Measurements from ENCODE around the gene CCT7. TPM values are rescaled to one million over a fixed set of nuclear protein-coding genes. Genes with fewer than 3 reads are reported as not detected.
"Not testable (repeated sequence)": the region's sequence is repeated elsewhere in the genome, so short reads cannot be mapped to it uniquely, and the experiment has no call there.

The CCT7 gene
- polyA plus RNA-seq (2012; ENCODE audit: missing spikeins) = 400 TPM

DNA sequence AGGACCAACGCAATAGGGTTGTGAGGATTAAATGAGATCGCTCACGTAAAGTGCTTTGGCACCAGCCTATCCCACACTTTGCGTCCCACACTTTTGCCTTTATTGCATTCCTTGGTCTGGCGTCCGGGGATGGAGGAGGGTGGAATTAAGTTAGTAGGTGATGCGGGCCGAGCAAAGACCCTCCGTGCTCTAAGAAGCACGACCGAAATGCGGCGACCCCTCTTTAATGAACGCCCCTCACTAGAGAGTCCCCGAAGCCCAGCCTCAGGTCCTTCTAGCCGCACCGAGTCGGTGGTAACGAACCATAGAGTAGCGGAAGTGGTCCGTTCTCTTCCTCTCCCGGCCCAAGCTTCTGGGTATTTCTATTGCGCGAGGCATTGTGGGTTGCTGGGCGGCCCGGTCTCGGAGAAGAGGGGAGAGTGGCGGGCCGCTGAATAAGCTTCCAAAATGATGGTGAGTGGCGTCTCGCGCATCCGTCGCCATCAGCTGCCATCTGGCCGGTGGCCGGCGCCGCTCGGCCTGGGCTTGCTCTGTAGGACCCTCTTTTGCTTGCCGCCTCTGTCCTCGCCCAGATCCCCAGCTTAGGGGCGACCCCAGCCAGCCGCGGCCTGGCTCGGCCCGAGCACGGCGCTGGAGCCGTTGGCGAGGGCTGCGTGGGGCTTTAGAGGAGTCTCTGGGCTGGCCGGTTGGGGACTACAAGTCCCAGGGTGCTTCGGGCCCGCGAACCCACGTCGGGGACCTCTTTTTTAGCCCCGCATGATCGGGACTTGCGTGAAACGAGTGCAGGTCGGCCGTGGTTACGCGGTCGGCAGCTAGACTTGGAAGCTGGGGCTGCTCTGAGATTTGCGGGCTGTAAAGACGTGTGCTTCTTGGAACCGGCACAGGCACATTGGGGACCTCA is at the start of gene CCT7:
Gene CCT7 (plus strand): TSS at position 377 of the 901 bp plus-strand sequence. CDS start 71 bp downstream, at position 448.
- peak; percentile 42 for FAIRE-seq
- peak; percentile 81 for DNase-seq (ENCODE audit: insufficient read length)
- TF ChIP-seq POLR2AphosphoS5 (IDR thresholded peaks at IDR 0.05; ENCODE audit: low read depth, low read length) (peak; percentile 98), POLR2A (IDR thresholded peaks at IDR 0.05; ENCODE audit: low read depth, low read length) (peak; percentile 98), TAF1 (IDR thresholded peaks at IDR 0.05; ENCODE audit: borderline replicate concordance, low read depth, low read length) (peak; percentile 99)

DNA sequence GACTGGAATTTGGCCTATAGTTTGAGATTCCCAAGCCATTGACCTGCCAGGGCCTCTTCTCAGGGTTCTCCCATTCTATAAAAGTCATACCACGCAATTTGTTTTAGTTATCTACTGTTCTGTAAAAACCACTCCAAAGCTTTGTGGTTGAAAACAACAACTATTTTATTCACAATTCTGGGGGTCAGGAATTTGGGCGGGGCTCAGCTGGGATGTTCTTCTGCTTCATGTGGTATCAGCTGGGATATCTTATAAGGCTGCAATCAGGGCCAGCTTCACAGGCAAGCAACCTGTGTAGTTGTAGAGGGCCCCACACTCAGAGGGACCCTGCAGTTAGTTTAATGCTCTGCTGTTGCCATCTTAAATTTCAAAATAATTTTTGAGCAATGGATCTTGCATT is 48.1 kb upstream of the CCT7 start:
- TF ChIP-seq TAF1 (IDR thresholded peaks at IDR 0.05; ENCODE audit: borderline replicate concordance, low read depth, low read length) (no peak), POLR2AphosphoS5 (IDR thresholded peaks at IDR 0.05; ENCODE audit: low read depth, low read length) (no peak), POLR2A (IDR thresholded peaks at IDR 0.05; ENCODE audit: low read depth, low read length) (no peak)
- no peak for FAIRE-seq
- DNase-seq (ENCODE audit: insufficient read length) = no peak

DNA sequence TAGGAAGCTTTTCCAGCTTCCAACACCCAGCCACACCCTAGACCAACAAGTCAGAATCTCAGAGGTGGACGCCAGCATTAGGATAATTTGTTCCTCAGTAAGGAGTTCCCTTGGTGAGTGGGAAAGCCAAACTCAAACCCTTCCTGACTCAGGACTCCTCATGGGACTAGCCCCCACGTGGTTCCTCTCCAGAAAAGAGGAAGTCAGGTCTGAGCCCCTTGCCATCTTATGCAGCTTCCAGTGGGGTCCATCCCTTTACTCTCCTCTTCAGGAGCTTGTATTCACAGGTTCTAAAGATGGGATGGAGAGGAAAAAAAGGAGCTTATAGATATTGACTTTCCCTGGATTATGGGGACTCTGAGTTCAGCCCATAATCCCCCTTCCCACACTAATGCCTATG is 46.6 kb upstream of the CCT7 start:
- FAIRE-seq (no peak), DNase-seq (ENCODE audit: insufficient read length) (no peak)
- TF ChIP-seq POLR2A (IDR thresholded peaks at IDR 0.05; ENCODE audit: low read depth, low read length) (no peak), POLR2AphosphoS5 (IDR thresholded peaks at IDR 0.05; ENCODE audit: low read depth, low read length) (no peak), TAF1 (IDR thresholded peaks at IDR 0.05; ENCODE audit: borderline replicate concordance, low read depth, low read length) (no peak)

DNA sequence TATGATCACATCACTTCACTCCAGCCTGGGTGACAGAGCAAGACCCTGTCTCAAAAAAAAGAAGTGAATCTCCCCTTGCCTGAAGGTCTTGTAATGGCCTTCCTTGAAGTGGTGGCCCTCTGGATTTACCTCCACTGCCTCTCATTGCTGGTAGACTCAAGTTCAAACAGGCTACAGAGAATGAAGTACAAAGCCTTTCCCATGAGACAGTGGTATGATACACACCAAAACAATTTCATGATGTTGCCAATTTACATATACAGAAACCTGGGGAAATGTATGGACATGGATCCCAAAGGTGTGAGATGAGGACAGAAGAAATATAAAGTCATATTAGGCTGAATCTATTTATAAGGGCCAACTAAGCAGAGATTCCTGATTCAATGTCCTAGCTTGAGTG is 36.5 kb upstream of the CCT7 start:
- no peak for FAIRE-seq
- no peak for DNase-seq (ENCODE audit: insufficient read length)
- no peak for TF ChIP-seq TAF1 (IDR thresholded peaks at IDR 0.05; ENCODE audit: borderline replicate concordance, low read depth, low read length)
- no peak for TF ChIP-seq POLR2AphosphoS5 (IDR thresholded peaks at IDR 0.05; ENCODE audit: low read depth, low read length)
- TF ChIP-seq POLR2A (IDR thresholded peaks at IDR 0.05; ENCODE audit: low read depth, low read length) = no peak

DNA sequence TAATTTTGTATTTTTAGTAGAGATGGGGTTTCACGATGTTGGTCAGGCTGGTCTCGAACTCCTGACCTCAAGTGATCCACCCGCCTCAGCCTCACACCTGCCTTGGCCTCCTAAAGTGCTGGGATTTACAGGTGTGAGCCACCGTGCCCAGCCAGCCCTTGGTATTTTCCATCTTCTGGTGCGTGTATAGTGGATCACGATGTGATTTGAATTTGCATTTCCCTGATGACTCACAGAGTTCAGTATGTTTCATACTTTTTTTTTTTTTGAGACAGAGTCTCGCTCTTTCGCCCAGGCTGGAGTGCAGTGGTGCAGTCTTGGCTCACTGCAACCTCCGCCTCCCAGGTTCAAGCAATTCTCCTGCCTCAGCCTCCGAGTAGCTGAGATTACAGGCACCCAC is 33.8 kb upstream of the CCT7 start:
- DNase-seq (ENCODE audit: insufficient read length); FAIRE-seq: not testable (repeated sequence)

DNA sequence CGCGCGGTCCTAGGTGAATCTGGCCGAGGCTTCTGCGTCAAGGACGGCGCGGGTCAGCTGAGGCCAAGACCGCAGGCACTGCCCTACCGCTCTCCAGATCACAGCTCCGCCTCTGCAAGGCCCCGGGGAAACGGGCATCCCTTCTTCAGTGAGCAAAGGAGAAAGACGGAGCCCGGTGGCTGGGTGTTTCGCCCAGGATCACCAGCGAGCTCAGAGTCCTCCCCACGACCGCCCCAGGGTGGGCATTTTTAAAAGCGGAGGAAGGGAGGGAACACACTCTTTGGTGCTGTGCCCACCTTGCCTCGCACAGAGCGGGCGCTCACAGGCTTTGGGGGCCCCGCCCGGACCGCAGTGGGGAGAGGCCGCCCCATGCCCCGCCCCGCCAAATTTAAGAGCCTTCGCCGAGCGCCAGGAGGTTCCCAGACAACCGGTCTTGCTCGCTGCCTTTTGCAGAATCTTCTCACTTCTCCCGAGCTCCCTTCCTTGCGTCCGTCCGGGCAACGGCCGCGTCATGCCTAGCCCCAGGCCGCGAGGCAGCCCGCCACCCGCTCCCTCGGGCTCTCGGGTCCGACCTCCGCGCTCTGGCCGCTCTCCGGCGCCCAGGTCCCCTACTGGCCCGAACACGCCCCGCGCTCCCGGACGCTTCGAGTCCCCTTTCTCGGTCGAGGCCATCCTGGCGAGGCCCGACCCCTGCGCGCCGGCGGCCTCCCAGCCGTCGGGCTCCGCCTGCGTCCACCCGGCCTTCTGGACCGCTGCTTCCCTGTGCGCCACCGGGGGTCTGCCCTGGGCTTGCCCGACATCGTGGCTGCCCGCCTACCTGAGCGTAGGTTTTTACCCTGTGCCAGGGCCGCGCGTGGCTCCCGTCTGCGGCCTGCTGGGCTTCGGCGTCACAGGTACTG is 31.7 kb upstream of the CCT7 start, which contains the start of gene NOTO:
Gene NOTO (plus strand): TSS at position 419 of the 899 bp plus-strand sequence. CDS start 93 bp downstream, at position 512.
- no peak for FAIRE-seq
- TF ChIP-seq TAF1 (IDR thresholded peaks at IDR 0.05; ENCODE audit: borderline replicate concordance, low read depth, low read length) (no peak), POLR2AphosphoS5 (IDR thresholded peaks at IDR 0.05; ENCODE audit: low read depth, low read length) (no peak), POLR2A (IDR thresholded peaks at IDR 0.05; ENCODE audit: low read depth, low read length) (no peak)
- no peak for DNase-seq (ENCODE audit: insufficient read length)

DNA sequence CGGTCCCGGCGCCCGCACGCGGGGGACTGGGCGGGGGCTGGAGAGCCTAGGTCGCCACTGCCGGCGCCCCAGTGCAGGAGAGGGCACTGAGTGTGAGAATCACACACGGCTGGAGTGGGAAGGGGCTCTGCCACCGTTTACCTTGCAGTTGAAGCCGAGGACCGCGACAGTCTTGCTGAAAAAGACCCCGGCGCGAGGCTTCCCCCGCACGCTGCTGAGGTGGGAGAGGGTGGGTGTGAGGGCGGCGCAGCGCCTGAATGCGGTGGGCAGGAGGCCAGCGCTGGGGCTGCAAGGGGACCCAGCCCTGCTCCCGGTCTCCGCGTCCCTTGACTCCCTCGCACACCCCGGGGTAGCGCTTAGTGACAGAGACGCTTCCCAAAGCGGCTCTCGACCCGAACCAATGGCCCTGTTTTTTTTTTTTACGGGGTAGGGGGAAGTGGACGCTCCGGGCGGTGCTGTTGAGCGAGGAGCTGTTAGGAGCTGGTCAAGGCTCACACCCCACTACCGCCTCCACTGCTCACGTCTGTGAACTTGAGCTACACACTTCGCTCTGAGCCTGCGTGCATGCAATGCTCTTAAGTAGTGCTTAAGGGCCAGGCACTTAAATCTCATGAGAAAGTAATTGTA is 30.9 kb upstream of the CCT7 start:
- FAIRE-seq = no peak
- no peak for TF ChIP-seq POLR2A (IDR thresholded peaks at IDR 0.05; ENCODE audit: low read depth, low read length)
- no peak for TF ChIP-seq POLR2AphosphoS5 (IDR thresholded peaks at IDR 0.05; ENCODE audit: low read depth, low read length)
- no peak for TF ChIP-seq TAF1 (IDR thresholded peaks at IDR 0.05; ENCODE audit: borderline replicate concordance, low read depth, low read length)
- no peak for DNase-seq (ENCODE audit: insufficient read length)

DNA sequence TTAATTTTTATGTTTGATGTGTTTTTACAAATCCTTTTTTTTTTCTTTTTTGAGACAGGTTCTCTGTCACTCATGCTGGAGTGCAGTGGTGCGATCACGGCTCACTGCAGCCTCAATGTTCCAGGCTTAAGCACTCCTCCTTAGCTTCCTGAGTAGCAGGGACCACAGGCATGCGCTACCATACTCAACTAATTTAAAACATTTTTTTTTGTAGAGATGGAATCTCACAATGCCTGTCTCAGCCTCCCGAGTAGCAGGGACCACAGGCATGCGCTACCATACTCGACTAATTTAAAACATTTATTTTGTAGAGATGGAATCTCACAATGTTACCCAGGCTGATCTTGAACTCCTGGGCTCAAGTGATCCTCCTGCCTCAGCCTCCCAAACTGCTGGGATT is 28.5 kb upstream of the CCT7 start:
- FAIRE-seq = no peak
- DNase-seq (ENCODE audit: insufficient read length) = no peak
- TF ChIP-seq TAF1 (IDR thresholded peaks at IDR 0.05; ENCODE audit: borderline replicate concordance, low read depth, low read length) (no peak), POLR2AphosphoS5 (IDR thresholded peaks at IDR 0.05; ENCODE audit: low read depth, low read length) (no peak), POLR2A (IDR thresholded peaks at IDR 0.05; ENCODE audit: low read depth, low read length) (no peak)

DNA sequence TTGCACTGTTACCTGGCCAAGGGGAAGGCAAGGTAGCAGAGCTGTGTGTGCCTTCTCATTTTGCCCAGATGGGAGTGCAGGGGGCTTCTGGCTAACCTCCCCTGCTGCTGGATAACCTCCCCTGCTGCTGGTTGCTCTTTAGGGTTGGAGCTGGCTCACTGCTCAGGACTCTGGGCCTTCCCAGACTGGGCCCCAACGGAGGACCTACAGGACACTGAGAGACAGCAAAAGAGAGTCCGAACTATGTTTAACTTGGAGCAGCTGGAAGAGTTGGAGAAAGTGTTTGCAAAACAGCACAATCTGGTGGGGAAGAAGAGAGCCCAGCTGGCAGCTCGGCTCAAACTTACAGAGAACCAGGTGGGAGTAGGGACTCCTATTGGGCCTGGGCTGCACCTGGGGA is 25.9 kb upstream of the CCT7 start:
- no peak for DNase-seq (ENCODE audit: insufficient read length)
- no peak for TF ChIP-seq TAF1 (IDR thresholded peaks at IDR 0.05; ENCODE audit: borderline replicate concordance, low read depth, low read length)
- TF ChIP-seq POLR2A (IDR thresholded peaks at IDR 0.05; ENCODE audit: low read depth, low read length) = no peak
- TF ChIP-seq POLR2AphosphoS5 (IDR thresholded peaks at IDR 0.05; ENCODE audit: low read depth, low read length) = no peak

DNA sequence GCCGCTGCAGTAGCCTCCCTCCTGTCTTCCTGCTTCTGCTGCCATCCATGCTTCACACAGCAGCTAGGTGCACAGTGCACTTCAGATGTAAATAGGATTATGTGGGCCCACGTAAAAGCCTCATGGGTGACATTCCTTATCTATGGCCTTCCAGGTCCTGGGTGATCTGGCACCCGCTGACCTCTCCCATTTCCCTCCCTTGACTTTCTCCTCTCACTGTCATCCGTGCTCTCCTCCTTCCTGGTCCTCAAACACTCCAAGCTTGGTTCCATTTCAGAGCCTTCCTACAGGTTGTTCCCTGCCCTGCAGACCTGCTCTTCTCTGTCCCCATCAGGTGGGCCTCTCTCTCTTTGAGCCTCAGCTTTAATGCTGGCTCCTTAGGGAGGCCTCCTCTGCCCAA is 24.1 kb upstream of the CCT7 start:
- DNase-seq (ENCODE audit: insufficient read length) = no peak
- no peak for TF ChIP-seq POLR2AphosphoS5 (IDR thresholded peaks at IDR 0.05; ENCODE audit: low read depth, low read length)
- no peak for TF ChIP-seq POLR2A (IDR thresholded peaks at IDR 0.05; ENCODE audit: low read depth, low read length)
- TF ChIP-seq TAF1 (IDR thresholded peaks at IDR 0.05; ENCODE audit: borderline replicate concordance, low read depth, low read length) = no peak
- FAIRE-seq = no peak

More for the DNA sequence above, 25.9 kb upstream of the CCT7 start:
- no peak for FAIRE-seq

DNA sequence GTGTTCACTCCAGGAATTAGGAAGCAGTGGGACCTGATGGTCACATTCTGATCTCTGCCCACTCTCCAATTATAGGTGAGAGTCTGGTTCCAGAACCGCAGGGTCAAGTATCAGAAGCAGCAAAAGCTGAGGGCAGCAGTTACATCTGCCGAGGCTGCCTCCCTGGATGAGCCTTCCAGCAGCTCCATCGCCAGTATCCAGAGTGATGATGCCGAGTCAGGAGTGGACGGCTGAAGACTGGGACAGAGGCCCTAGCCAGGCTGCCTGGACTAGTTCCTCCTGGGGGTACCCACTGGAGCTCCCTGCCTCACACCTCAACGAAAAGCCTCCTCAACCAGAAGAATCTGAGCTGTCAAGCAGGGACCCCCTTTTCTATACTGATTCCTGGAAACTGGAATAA is 23.4 kb upstream of the CCT7 start:
- TF ChIP-seq POLR2AphosphoS5 (IDR thresholded peaks at IDR 0.05; ENCODE audit: low read depth, low read length) = no peak
- TF ChIP-seq TAF1 (IDR thresholded peaks at IDR 0.05; ENCODE audit: borderline replicate concordance, low read depth, low read length) = no peak
- no peak for TF ChIP-seq POLR2A (IDR thresholded peaks at IDR 0.05; ENCODE audit: low read depth, low read length)
- FAIRE-seq (no peak), DNase-seq (ENCODE audit: insufficient read length) (no peak)

Data from GM12892 (cell line).